HG03521 (cell line): Measurements from ENCODE around the gene PFKFB3.
A peak's percentile ranks its signal among the peaks of the same experiment; 100 is the strongest.
"Not testable (repeated sequence)": the region's sequence is repeated elsewhere in the genome, so short reads cannot be mapped to it uniquely, and the experiment has no call there.

Experiments
- ATAC-seq: cut with Tn5 transposase; IDR thresholded peaks from one replicate; pipeline ENCODE4 v1.9.1; 2021; ENCODE audit warnings: mild to moderate bottlenecking, moderate library complexity; ENCODE audit not compliant: unreplicated experiment

The PFKFB3 gene

DNA sequence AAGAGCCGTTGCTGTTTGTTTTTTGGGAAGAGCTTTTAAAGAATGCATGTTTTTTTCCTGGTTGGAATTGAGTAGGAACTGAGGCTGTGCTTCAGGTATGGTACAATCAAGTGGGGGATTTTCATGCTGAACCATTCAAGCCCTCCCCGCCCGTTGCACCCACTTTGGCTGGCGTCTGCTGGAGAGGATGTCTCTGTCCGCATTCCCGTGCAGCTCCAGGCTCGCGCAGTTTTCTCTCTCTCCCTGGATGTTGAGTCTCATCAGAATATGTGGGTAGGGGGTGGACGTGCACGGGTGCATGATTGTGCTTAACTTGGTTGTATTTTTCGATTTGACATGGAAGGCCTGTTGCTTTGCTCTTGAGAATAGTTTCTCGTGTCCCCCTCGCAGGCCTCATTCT is 31.6 kb downstream of the PFKFB3 start:
- ATAC-seq = no peak

DNA sequence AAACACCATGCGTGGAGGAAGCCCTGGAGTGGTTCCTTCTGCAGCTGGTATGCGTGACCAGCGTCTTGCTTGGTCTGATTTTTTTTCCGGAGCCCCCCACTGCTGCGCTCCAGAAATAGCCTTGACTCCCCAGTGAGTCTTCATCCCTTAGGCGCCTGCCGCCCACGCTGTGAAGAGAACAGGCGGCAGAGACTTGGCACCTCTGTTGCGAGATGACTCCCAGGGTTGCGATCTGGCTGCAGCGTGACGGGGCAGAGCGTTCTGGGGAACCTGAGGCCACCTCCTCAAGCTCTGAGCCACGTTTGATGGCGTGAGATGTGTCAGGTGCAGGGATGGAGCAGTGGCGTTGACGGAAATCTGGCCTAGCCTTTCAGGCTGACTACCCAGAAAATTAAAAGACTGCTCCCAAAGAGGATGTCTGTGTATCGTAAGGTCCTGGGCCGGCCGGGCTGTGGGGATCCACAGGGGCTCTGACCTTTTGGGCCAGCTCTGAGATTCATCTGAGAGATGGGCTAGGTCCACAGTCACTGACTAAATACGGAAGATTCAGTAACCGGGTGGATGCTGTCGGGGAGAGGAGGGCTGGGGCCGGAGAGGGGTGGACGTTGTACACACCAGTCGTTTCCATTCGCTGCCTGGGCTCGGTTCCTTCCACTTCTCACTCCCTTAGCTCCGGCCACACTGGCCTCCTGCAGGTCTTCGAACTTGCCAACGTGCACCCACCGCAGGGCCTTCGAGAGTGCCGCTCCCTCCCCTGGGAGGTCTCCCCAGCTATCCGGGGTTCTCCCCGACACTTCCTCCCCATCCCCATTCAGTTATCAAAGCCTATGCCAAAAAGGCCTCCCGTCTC is 33.8 kb downstream of the PFKFB3 start:
- no peak for ATAC-seq

DNA sequence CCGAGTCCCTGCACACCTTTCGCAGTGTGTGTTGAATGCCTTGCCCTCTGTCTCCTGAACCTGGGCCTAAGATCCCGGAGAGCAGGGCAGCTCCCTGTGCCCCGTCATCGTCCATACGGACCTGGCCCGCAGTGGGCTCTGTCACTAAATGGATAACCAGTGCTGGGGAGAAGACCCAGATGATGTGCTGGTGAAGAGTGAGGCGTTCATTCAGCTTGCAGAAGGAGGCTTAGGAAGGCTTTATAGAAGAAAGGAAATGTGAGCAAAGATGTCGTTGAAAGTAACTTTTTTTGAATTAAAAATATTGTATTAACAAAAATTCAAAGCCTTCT is 34.4 kb downstream of the PFKFB3 start:
- ATAC-seq = no peak

DNA sequence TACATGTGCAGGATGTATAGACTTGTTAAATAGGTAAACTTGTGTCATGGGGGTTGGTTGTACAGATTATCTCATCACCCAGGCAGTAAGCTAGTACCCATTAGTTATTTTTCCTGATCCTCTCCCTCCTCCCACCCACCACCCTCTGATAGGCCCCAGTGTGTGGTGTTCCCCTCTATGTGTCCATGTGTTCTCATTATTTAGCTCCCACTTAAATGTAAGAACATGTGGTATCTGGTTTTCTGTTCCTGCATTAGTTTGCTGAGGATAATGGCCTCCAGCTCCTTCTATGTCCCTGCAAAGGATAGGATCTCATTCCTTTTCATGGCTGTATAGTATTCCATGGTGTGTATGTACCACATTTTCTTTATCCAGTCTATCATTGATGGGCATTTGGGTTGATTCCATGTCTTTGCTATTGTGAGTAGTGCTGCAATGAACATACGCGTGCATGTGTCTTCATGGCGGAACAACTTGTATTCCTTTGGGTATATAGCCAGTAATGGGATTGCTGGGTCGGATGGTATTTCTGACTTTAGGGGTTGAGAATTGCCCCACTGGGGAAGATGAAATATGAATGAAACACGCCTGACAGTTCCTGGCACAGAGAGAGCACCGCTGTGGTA is 36.0 kb downstream of the PFKFB3 start:
- ATAC-seq = not testable (repeated sequence)

DNA sequence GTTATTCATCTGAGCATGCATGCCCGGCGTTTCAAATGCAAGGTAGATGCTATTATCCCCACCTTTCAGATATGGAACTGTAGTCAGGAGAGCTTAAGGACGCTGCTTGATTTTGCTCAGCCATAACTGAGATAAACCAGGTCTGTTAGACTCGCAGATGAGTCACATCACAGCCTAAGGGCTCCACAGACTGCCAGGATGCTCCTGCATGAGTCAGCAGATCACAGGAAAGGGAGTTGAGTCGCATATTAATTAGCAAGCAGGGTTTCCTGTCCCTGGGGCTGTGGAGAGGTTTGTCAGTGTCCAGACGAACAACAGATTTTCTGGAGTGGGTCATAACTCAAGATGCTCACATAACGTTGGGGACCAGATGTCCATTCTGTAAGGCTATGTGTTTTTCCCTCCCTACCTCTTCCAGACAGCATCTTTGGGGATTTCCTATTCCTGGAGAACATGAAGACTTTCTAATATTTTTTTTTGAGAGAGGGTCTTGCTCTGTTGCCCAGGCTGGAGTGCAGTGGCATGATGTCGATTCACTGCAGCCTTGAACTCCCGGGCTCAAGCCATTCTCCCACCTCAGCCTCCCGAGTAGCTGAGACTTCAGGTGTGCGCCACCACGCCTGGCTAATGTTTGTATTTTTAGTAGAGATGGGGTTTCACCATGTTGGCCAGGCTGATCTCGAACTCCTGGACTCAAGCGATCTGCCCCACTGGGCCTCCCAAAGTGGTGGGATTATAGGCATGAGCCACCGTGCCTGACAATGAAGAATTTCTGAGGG is 36.7 kb downstream of the PFKFB3 start:
- ATAC-seq = no peak

DNA sequence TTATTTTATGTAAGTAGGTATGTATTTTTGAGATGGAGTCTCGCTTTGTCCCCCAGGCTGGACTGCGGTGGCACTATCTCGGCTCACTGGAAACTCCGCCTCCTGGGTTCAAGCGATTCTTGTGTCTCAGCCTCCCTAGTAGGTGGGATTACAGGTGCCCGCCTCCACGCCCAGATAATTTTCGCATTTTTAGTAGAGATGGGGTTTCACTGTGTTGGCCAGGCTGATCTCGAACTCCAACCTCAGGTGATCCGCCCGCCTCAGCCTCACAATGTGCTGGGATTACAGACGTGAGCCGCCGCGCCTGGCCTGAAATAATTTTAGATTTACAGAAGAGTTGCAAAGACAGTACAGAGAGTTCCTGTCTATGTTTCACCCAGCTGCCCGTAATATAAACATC is 37.5 kb downstream of the PFKFB3 start:
- ATAC-seq = no peak

DNA sequence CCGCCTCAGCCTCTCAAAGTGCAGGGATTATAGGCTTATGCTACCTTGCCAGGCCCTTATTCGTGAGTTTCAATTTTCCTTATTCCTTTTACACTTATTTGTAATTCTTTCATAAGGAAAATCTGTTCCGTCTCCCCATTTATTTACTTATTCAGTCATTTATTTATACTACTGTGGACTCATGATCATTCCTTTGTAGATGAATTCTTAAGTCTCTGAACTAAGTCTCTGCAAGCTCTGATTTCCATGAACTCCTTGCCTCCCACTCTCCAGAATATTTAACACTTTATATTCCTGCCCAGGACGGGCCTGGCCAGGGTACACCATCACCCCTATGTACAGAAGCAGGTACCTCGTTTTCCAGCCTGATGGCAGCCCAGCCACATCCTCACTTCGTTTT is 39.4 kb downstream of the PFKFB3 start:
- no peak for ATAC-seq

DNA sequence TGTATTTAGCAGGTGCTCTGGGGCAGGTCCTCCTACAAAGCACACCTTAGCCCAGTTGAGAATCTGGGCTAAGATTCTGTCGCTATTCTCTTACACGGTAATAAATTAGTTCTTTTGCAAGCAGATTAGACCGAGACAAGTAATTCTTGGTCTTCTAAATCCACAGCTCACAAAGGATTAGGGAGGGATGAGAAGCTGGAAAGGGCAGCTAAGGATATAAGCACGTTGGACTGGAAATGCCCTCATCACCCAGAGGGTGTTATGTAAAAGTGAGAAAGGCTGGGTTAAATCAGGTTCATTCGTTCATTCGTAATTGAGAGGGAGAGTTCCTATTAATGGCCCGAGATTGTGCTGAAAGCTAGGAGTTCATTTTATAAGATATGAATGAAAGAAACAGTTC is 41.8 kb downstream of the PFKFB3 start:
- no peak for ATAC-seq

DNA sequence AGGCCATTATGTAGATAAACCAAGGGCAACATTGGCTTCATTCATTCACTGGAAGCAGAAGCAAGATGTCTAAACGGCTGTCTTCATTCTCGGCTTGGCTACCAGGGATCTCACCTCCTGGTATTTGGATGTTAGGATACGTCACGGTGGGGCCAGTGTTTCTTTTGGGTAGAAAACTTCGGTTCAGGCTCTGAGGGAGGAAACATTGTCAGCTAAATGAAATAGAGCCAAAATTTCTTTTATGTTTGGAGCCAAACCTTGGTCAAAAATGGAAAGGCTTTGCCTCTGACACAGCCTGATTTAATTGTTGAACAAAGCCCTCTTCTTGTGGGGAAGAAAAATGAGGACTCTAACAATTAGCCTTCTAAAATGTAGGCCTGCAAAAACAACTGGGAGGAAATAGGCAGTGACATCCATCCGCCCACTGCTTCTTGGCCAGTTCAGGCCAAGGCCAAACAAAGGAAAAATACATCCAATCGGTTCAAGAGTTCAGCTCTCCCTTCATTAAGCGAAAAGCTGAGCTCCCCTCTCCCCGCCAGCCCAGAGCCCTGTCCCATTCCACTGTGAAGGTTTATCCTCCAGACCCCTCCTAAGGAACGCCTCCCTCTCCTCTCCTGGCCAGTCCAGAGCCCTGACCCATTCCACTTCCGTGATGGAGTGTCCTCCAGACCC is 44.4 kb downstream of the PFKFB3 start:
- ATAC-seq = no peak

DNA sequence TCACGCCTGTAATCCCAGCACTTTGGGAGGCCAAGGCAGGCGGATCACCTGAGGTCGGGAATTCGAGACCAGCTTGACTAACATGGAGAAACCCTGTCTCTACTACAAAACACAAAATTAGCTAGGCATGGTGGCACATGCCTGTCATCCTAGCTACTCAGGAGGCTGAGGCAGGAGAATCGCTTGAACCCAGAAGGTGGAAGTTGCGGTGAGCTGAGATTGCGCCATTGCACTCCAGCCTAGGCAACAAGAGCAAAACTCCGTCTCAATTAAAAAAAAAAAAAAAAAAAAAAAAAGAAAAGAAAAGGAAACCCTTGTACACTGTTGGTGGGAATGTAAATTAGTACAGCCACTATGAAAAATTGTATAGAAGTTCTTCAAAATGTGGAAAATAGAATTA is 46.2 kb downstream of the PFKFB3 start:
- not testable (repeated sequence) for ATAC-seq

DNA sequence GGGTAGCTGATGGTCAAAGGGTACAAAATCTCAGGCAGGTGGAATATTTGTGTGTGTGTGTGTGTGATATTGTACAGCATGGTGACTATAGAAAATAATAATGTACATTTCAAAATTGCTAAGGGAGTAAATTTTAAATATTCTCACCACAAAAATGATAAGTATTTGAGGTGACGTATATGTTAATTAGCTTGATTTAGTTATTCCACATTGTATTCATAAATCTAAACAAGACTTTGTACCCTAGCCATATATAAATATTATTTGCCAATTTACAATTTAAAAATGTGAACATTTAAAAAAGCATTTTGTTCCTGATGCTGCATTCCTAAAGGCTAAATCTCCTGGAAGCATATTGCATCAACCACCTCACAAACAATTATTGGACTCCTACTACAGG is 47.0 kb downstream of the PFKFB3 start:
- ATAC-seq = no peak

DNA sequence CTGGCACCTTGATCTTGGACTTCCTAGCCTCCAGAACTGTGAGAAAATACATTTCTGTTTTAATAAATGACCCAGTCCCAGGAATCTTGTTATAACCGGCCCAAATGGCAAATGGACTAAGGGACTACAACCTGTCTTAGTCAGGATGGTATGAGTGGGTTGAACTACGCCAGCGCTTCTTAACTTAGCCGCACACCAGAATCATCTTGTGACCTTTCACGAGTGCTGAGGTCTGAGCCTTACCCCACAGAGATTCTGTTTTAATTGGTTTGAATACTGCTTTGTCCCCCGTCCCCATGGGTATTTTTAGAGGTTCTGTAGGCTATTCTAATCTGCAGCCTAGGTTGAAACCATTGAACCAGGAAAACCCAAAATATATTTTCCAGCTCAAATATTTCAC is 48.0 kb downstream of the PFKFB3 start:
- ATAC-seq = no peak

DNA sequence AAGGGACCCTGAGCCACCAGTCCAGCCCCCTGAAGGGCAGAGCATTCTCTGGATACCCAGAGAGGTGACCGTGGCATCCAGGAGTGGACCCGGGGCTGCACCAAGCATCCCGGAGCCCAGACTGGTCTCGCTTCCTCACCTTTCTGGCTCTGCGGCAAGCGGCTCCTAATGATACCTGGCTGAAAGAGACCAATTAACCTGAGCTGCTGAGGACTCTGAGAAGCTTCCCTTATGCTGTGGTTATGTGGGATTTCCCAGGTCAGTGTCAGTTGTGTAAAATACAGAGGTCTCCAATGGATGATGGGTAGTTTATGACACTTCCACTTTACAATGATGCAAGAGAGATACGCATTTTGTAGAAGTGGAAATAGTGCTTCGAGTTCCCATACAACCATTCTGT is 51.5 kb downstream of the PFKFB3 start:
- ATAC-seq = no peak

DNA sequence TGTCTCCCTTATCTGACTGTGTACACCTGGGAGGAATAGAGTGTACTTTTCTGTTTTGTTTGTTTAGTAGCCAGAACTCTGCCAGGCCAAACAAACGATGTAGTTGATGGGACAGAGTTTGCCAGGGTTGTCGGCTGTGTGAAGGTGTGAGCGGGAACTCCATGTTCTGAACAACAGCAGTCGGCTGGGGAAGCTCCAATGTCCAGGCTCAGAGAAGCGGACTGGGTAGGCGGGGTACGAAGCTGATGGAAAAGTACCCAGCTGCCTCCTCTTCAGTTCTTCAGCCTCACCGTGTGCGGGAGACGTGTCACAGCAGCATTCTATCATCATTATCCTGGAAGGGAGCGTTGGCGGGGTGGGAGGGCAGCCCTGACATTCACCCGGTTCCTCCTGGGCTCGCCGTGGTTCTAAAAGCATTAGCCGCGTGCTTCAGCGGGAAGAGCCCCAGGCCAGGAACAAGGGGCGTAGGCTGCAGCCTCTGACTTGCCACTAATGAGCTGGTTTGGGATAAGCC is 52.9 kb downstream of the PFKFB3 start:
- ATAC-seq = no peak

DNA sequence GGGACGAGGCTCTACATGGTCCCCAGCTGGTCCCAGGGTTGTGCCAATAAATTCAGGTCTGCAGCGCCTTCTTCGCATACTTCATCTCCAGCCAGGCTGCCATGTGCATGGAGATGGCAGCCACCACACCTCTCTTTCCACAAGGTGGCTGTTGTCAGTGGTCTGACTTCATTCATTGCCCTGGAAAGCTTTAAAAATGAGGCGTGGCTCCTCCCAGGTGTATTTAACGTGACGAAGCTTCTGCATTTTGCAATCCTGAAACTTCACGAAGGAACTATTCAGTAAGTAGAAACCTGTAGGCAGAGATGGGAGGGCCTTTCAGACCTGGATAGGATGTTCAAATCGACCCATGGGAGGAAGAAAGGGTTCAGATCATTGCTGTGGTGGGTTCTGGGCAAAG is 53.7 kb downstream of the PFKFB3 start:
- no peak for ATAC-seq

DNA sequence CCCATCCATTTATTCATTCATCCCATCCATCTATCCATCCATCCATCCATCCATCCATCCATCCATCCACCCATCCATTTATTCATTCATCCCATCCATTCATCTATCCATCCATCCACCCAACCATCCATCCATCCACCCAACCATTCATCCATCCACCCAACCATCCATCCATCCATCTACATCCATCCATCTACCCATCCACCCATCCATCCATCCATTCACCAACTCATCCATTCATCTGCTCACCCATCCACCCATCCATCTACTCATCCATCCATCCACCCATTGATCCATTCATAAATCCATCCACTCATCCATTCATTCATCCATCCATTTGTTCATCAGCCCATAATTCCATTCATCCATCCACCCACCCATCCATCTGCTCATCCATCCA is 56.4 kb downstream of the PFKFB3 start:
- no peak for ATAC-seq

DNA sequence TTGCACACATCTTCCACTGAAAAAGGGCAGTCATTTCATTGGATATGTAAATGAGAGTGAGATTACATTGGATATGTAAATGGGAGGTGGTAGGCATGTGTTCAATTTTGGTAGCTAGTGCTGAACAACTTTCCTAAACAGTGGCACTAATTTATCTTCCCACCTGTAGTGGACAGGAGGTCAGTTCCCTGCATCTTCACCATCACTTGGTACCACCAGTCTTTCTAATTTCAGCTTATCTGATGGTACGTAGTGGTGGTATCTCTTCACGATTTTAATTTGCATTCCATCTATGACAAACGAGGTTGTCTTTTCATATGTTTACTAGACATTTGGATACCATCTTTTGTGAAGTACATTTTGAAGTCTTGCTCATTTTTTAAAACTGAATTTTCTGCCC is 58.1 kb downstream of the PFKFB3 start:
- ATAC-seq = no peak

DNA sequence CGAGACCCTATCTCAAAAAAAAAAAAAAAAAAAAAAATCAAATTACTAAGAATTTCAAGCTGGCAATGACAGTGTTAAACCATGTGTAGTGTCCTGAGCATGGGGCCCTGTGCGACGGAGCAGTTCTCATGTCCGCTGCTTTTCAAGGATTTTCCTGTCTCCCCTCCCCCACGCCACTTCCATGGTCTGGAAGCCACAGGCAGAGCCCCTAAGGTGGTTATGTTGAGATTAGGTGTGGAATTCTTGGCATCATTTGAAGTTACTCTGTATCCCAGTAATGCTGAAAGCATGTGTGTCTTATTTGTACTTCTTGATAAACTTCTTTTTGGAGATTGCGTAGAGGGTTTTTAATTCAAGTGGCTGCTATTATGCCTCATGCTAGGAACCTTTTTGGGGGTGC is 65.2 kb downstream of the PFKFB3 start:
- no peak for ATAC-seq

DNA sequence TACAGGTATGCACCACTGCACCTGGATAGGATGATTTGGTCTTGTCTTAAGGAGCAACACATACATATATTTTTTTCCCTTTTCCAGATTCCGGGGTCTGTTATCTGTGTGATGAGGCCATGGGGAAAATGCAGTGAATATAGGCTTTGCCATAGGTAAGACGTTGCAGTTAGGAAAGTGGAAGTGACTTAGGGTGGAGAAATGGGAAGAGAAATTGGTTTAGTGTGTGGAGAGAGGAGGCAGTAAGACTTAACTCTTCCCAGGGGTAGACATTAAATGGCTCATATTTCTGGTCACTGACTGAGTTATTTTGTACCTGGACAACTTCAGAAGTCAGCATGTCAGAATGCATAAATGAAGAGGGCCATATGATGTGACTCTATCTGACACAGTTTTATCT is 66.7 kb downstream of the PFKFB3 start:
- ATAC-seq = no peak

DNA sequence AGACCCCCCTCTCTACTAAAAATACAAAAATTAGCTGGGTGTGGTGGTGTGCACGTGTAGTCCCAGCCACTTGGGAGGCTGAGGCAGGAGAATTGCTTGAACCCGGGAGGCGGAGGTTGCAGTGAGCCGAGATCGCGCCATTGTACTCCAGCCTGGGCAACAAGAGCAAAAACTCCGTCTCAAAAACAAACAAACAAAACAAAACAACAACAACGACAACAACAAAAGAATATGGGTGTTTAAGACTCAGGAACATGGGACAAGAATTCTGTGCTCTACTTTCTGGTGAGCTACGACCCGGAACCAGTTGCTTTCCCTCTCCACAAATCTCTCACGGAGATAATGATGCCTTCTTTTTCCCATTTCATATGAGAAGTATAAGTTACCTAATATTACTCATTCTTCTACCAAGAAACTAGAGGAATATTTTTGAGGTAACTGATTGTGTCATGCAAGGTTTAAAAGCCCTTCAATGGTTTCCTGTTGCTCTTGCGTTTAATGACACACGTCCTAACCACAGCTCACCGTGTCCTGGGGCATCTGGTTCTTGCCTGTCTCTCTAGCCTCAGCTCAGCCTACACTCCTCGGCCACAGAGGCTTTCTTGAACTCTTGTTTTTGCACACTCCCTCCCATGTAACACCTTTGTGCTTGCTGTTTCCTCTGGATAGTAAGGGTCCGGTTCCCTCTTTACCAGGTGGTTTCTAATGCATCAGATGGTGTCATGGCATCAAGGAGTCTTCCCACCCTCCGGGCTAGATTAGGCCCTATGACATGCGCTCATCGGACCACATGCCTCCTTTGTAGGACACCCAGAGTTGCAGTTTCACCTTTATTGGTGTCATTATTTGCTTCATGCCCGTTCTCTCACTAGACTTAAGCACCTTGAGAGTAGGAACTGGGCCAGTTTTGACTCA is 67.5 kb downstream of the PFKFB3 start:
- ATAC-seq = peak; percentile 60
